HCT116 (cell line): ENCODE data around the gene PLAU. TPM values are rescaled to one million over a fixed set of nuclear protein-coding genes. Genes with fewer than 3 reads are reported as not detected.
A peak's percentile ranks its signal among the peaks of the same experiment; 100 is the strongest.

Source experiments
- ATAC-seq: fragments of 200-7000 bp; cut with Tn5 transposase; 2 replicates; pipeline ENCODE4 v1.9.1; 2020; ENCODE audit warnings: mild to moderate bottlenecking, moderate library complexity
- BruUV-seq: library from RNA; stranded (reverse); fragments of 400-500 nt; replicated peaks from 2 replicates; lab custom pipeline; 2021; lab: Mats Ljungman, UMichigan
- CTCF ChIA-PET: fragments of 300-600 bp; sonication (Branson Sonifier 250); formaldehyde crosslinking; loops from one replicate; lab custom pipeline; 2021; ENCODE audit warnings: antibody characterized with exemption; lab: Charles Lee
- POLR2A ChIA-PET: fragments of 300-600, 350-600 bp; sonication (Branson Sonifier 250); formaldehyde crosslinking; loops from one replicate; lab custom pipeline; 2021; ENCODE audit warnings: antibody characterized with exemption; lab: Charles Lee
- RAD21 ChIA-PET, 2 experiments: fragments of 300-600 bp; sonication (Branson Sonifier 250); formaldehyde crosslinking; loops; one replicate each; lab custom pipeline; 2023; ENCODE audit warnings: low total read pairs in 2 of 2; ENCODE audit not compliant: uncharacterized antibody in 2 of 2, unreplicated experiment in 2 of 2, low non-redundant PET in 1 of 2; lab: Charles Lee
- DNase-seq: peaks from one replicate; pipeline ENCODE4 v3.0.0-alpha.2; 2010; ENCODE audit warnings: low read depth, low spot score
- H2AFZ ChIP-seq: fragments of 200-600 bp; shearing (Covaris generic), sonication (generic); 2 replicates; pipeline ENCODE4 v1.6.1; 2017; ENCODE audit warnings: low read depth, mixed run types, mixed read lengths, antibody characterized with exemption, low read length; ENCODE audit not compliant: poor library complexity, severe bottlenecking
- H3K27ac ChIP-seq: 2 replicates; pipeline ENCODE4 v1.5.1; 2012; ENCODE audit warnings: low read depth, low read length
- H3K27me3 ChIP-seq: fragments of 200-600 bp; sonication (generic); 2 replicates; pipeline ENCODE4 v1.6.1; 2016; ENCODE audit warnings: mixed run types, low read length, mixed read lengths; ENCODE audit not compliant: insufficient read depth
- H3K36me3 ChIP-seq, 2 experiments: fragments of 200-500 bp in 1 of 2; fragments of 200-600 bp in 1 of 2; sonication (Bioruptor generic) in 1 of 2; sonication (generic) in 1 of 2; 2 replicates each; pipeline versions ENCODE4 v1.5.1 to v1.6.1; 2014 to 2016; ENCODE audit warnings: low read length in 2 of 2, inconsistent platforms in 1 of 2, mixed read lengths in 1 of 2, mixed run types in 1 of 2; ENCODE audit not compliant: insufficient read depth in 2 of 2, control insufficient read depth in 1 of 2
- H3K4me1 ChIP-seq, 2 experiments: fragments of 200-600 bp in 1 of 2; sonication (generic) in 1 of 2; 2 replicates each; pipeline versions ENCODE4 v1.5.1 to v1.6.1; 2012 to 2017; ENCODE audit warnings: low read length in 2 of 2, inconsistent platforms in 1 of 2, mild to moderate bottlenecking in 1 of 2, mixed read lengths in 1 of 2, mixed run types in 1 of 2, moderate library complexity in 1 of 2; ENCODE audit not compliant: insufficient read depth in 2 of 2, control insufficient read depth in 1 of 2
- H3K4me2 ChIP-seq: fragments of 200-600 bp; sonication (generic); 2 replicates; pipeline ENCODE4 v1.6.1; 2017; ENCODE audit warnings: mixed run types, low read length, mixed read lengths
- H3K4me3 ChIP-seq, 2 experiments: fragments of 200-600 bp in 1 of 2; sonication (generic) in 1 of 2; replicated peaks in 1 of 2; 2 replicates each; pipeline ENCODE4 v1.5.1; 2011 to 2016; ENCODE audit warnings: low read length in 2 of 2, control low read depth in 1 of 2, low read depth in 1 of 2, mild to moderate bottlenecking in 1 of 2, mixed read lengths in 1 of 2, mixed run types in 1 of 2
- H3K79me2 ChIP-seq: fragments of 200-600 bp; sonication (generic); 2 replicates; pipeline ENCODE4 v1.6.1; 2017; ENCODE audit warnings: mild to moderate bottlenecking, mixed run types, low read length, moderate library complexity, mixed read lengths; ENCODE audit not compliant: insufficient read depth
- H3K9ac ChIP-seq: fragments of 200-600 bp; sonication (generic); 2 replicates; pipeline ENCODE4 v1.6.1; 2016; ENCODE audit warnings: low read length, mixed read lengths
- H3K9me2 ChIP-seq: fragments of 200-600 bp; sonication (generic), shearing (Covaris generic); 2 replicates; pipeline ENCODE4 v1.6.1; 2017; ENCODE audit warnings: mixed run types, mild to moderate bottlenecking, moderate library complexity; ENCODE audit not compliant: insufficient read depth
- H3K9me3 ChIP-seq, 2 experiments: fragments of 200-500 bp in 1 of 2; fragments of 200-600 bp in 1 of 2; sonication (Bioruptor generic) in 1 of 2; sonication (generic) in 1 of 2; 2 replicates each; pipeline ENCODE4 v1.6.1; 2014 to 2017; ENCODE audit warnings: low read length in 2 of 2, mixed read lengths in 2 of 2, inconsistent platforms in 1 of 2, low read depth in 1 of 2, mild to moderate bottlenecking in 1 of 2, mixed run types in 1 of 2, moderate library complexity in 1 of 2; ENCODE audit not compliant: control insufficient read depth in 1 of 2, insufficient read depth in 1 of 2
- H4K20me1 ChIP-seq: fragments of 200-600 bp; sonication (generic), shearing (Covaris generic); 2 replicates; pipeline ENCODE4 v1.6.1; 2017; ENCODE audit warnings: mixed run types, mild to moderate bottlenecking, moderate library complexity; ENCODE audit not compliant: insufficient read depth
- CBX3 ChIP-seq: IDR thresholded peaks from 2 replicates; pipeline ENCODE4 v1.6.1; 2012; ENCODE audit warnings: low read depth
- CEBPB ChIP-seq: IDR thresholded peaks from 2 replicates; pipeline ENCODE4 v1.6.1; 2012; ENCODE audit warnings: low read depth
- EGR1 ChIP-seq: IDR thresholded peaks from 2 replicates; pipeline ENCODE4 v1.6.1; 2012; ENCODE audit warnings: low read depth
- ELF1 ChIP-seq: IDR thresholded peaks from 2 replicates; pipeline ENCODE4 v1.6.1; 2012; ENCODE audit warnings: low read depth, borderline replicate concordance
- EZH2 ChIP-seq: fragments of 200-600 bp; sonication (generic); IDR thresholded peaks from 2 replicates; pipeline ENCODE4 v1.6.1; 2017; ENCODE audit warnings: antibody characterized with exemption, mixed run types
- EZH2phosphoT487 ChIP-seq: fragments of 200-600 bp; IDR thresholded peaks from 2 replicates; pipeline ENCODE4 v1.6.1; 2018; ENCODE audit warnings: antibody characterized with exemption, borderline replicate concordance
- FOSL1 ChIP-seq: IDR thresholded peaks from 2 replicates; pipeline ENCODE4 v1.6.1; 2012; ENCODE audit warnings: low read depth
- JUND ChIP-seq: IDR thresholded peaks from 2 replicates; pipeline ENCODE4 v1.6.1; 2012
- POLR2A ChIP-seq: IDR thresholded peaks from 2 replicates; pipeline ENCODE4 v1.7.0; 2011; ENCODE audit warnings: borderline replicate concordance; ENCODE audit not compliant: insufficient read depth, insufficient read length; ENCODE audit errors: extremely low read depth
- POLR2AphosphoS5 ChIP-seq: IDR thresholded peaks from 2 replicates; pipeline ENCODE4 v1.6.1; 2011; ENCODE audit warnings: mild to moderate bottlenecking, low read depth, low read length, moderate library complexity
- RAD21 ChIP-seq: IDR thresholded peaks from 2 replicates; pipeline ENCODE4 v1.6.1; 2012; ENCODE audit warnings: low read depth, mild to moderate bottlenecking
- SIN3A ChIP-seq: IDR thresholded peaks from 2 replicates; pipeline ENCODE4 v1.6.1; 2012; ENCODE audit warnings: low read depth
- SP1 ChIP-seq: IDR thresholded peaks from 2 replicates; pipeline ENCODE4 v1.6.1; 2012; ENCODE audit warnings: low read depth
- SRF ChIP-seq: IDR thresholded peaks from 2 replicates; pipeline ENCODE4 v1.6.1; 2012; ENCODE audit warnings: low read depth
- TCF7L2 ChIP-seq: IDR thresholded peaks from 2 replicates; pipeline ENCODE4 v1.7.0; 2011; ENCODE audit warnings: borderline replicate concordance, inconsistent platforms; ENCODE audit not compliant: insufficient read depth, insufficient read length; ENCODE audit errors: extremely low read depth
- YY1 ChIP-seq: IDR thresholded peaks from 2 replicates; pipeline ENCODE4 v1.6.1; 2011; ENCODE audit warnings: low read length, low read depth, moderate library complexity, mild to moderate bottlenecking; ENCODE audit not compliant: insufficient replicate concordance; ENCODE audit errors: extremely low read depth
- ZFX ChIP-seq: fragments of 450-650 bp; IDR thresholded peaks from 2 replicates; pipeline ENCODE4 v1.6.1; 2017
- ZNF274 ChIP-seq: fragments of 200-500 bp; sonication (Bioruptor generic); IDR thresholded peaks from 2 replicates; pipeline ENCODE4 v1.6.1; 2014; ENCODE audit warnings: mild to moderate bottlenecking, low read depth, low read length, inconsistent platforms
- intact Hi-C: fragments of 100-400 bp; cut with micrococcal nuclease; formaldehyde crosslinking; loops from 2 replicates; pipeline ENCODE4 v1.10.0; 2022
- total RNA-seq: library from RNA; stranded (reverse); gene quantifications from one replicate; pipeline ENCODE4 v1.2.1, GENCODE V29; 2021; ENCODE audit not compliant: unreplicated experiment
- TF ChIP-seq, protein P1 (sequence below): IDR thresholded peaks from 2 replicates; pipeline ENCODE4 v1.6.1; 2012
- TF ChIP-seq, protein P2 (sequence below), 3 experiments: fragments of 200-600 bp in 1 of 3; sonication (generic) in 1 of 3; IDR thresholded peaks in 2 of 3; conservative IDR thresholded peaks in 1 of 3; 2 replicates each; pipeline ENCODE4 v1.5.1; 2012 to 2017; ENCODE audit warnings: low read depth in 2 of 3, low read length in 2 of 3, antibody characterized with exemption in 1 of 3, borderline replicate concordance in 1 of 3, control low read depth in 1 of 3, mild to moderate bottlenecking in 1 of 3, mixed read lengths in 1 of 3, mixed run types in 1 of 3, moderate library complexity in 1 of 3; ENCODE audit not compliant: insufficient read depth in 1 of 3
- TF ChIP-seq, protein P3 (sequence below): IDR thresholded peaks from 2 replicates; pipeline ENCODE4 v1.6.1; 2012
- TF ChIP-seq, protein P4 (sequence below): IDR thresholded peaks from 2 replicates; pipeline ENCODE4 v1.6.1; 2011; ENCODE audit warnings: mild to moderate bottlenecking, low read length, moderate library complexity; ENCODE audit not compliant: insufficient replicate concordance; ENCODE audit errors: extremely low read depth

The PLAU gene
- total RNA-seq, 1 experiment from 2014 or later, result 60.3 TPM

DNA sequence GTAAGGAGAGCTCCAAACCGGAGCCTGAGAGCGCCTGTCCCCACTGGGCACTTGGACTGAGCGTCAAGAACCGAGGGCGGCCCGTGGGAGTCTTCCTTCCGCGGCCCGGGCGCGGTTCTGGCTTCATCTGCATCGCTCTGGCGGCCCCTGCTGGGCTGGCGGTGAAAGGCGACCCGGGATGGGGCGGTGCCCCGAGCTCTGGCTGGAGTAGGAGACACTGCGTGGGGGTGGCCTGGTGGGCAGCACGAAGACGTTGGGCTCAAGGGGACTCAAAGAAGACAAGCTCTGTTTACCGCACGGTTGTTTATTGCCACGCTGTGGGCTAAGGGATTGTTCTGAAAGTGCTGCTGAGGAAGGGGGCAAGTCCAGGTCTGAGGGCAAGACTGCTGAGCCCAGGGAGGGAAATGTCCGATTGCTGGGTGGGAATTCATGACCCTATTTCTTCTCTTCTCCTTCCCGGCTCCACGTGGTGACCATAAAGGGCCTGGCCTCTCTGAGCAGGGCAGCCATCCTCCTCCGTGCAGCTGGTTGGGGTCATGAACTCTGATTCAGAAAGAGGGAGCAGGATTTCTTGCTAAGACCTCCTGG is 29.8 kb downstream of the PLAU start:
- RAD21 ChIA-PET, result interaction anchor here (0.8 to 3.6 kb wide), 6 partner anchors 49 to 61 kb away, joined by 3 to 47 read pairs (median 6); no protein-coding TSS in a partner anchor
- CTCF ChIA-PET, result interaction anchor here (1.0 to 9.3 kb wide), 14 partner anchors 9 to 141 kb away, joined by 3 to 142 read pairs (median 4); no protein-coding TSS in a partner anchor
- Histone ChIP-seq H3K36me3 (no peaks in the 10 kb centered on the region), H3K9me3 (no peaks in the 10 kb centered on the region), H3K4me3 (peak overlapping the region in 1 of 2 experiments; percentile 31; a peak in 2 of 4 replicates), H3K27ac (peak overlapping the region; percentile 7; the same call in 1 of the 2 replicates), H3K4me2 (peak overlapping the region; percentile 68), H4K20me1 (no peaks in the 10 kb centered on the region), H3K79me2 (no peaks in the 10 kb centered on the region), H2AFZ (peak overlapping the region; percentile 66), H3K9me2 (no peaks in the 10 kb centered on the region), H3K9ac (peak overlapping the region; percentile 50), H3K4me1 (peaks cover 11 to 43% of the 10 kb centered on the region in 2 experiments), H3K27me3 (no peaks in the 10 kb centered on the region)
- no TSS peak for BruUV-seq
- POLR2A ChIA-PET, result interaction anchor here (0.9 to 4.6 kb wide), 5 partner anchors 8 to 53 kb away, joined by 3 to 37 read pairs (median 3); no protein-coding TSS in a partner anchor
- DNase-seq (peak; percentile 37), ATAC-seq (peak; percentile 97)
- intact Hi-C loops, result loop anchor here (1.0 kb wide), 2 partner anchors 54 to 91 kb away; no protein-coding TSS in a partner anchor
- no peak for TF ChIP-seq EZH2
- TF ChIP-seq, protein P1, sequence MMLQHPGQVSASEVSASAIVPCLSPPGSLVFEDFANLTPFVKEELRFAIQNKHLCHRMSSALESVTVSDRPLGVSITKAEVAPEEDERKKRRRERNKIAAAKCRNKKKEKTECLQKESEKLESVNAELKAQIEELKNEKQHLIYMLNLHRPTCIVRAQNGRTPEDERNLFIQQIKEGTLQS, result no peak
- TF ChIP-seq, protein P2, sequence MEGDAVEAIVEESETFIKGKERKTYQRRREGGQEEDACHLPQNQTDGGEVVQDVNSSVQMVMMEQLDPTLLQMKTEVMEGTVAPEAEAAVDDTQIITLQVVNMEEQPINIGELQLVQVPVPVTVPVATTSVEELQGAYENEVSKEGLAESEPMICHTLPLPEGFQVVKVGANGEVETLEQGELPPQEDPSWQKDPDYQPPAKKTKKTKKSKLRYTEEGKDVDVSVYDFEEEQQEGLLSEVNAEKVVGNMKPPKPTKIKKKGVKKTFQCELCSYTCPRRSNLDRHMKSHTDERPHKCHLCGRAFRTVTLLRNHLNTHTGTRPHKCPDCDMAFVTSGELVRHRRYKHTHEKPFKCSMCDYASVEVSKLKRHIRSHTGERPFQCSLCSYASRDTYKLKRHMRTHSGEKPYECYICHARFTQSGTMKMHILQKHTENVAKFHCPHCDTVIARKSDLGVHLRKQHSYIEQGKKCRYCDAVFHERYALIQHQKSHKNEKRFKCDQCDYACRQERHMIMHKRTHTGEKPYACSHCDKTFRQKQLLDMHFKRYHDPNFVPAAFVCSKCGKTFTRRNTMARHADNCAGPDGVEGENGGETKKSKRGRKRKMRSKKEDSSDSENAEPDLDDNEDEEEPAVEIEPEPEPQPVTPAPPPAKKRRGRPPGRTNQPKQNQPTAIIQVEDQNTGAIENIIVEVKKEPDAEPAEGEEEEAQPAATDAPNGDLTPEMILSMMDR (IDR thresholded peaks at IDR 0.05 in 2 of 3, conservative IDR thresholded peaks at IDR 0.05 in 1 of 3; ENCODE audit: borderline replicate concordance in 1 of 3, insufficient read depth in 1 of 3, low read depth in 2 of 3, low read length in 2 of 3), result peak; percentile 90 to 95 (median 93); a peak in 5 of 6 replicates
- TF ChIP-seq JUND, result no peak
- peak; percentile 100 for TF ChIP-seq RAD21
- TF ChIP-seq, protein P3, sequence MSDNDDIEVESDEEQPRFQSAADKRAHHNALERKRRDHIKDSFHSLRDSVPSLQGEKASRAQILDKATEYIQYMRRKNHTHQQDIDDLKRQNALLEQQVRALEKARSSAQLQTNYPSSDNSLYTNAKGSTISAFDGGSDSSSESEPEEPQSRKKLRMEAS, result peak; percentile 11; the same call in 1 of the 2 replicates
- no peak for TF ChIP-seq TCF7L2
- no peak for TF ChIP-seq ZNF274
- TF ChIP-seq POLR2AphosphoS5, result peak; percentile 13; the same call in 1 of the 2 replicates
- TF ChIP-seq EGR1, result no peak
- no peak for TF ChIP-seq CBX3
- TF ChIP-seq, protein P4, sequence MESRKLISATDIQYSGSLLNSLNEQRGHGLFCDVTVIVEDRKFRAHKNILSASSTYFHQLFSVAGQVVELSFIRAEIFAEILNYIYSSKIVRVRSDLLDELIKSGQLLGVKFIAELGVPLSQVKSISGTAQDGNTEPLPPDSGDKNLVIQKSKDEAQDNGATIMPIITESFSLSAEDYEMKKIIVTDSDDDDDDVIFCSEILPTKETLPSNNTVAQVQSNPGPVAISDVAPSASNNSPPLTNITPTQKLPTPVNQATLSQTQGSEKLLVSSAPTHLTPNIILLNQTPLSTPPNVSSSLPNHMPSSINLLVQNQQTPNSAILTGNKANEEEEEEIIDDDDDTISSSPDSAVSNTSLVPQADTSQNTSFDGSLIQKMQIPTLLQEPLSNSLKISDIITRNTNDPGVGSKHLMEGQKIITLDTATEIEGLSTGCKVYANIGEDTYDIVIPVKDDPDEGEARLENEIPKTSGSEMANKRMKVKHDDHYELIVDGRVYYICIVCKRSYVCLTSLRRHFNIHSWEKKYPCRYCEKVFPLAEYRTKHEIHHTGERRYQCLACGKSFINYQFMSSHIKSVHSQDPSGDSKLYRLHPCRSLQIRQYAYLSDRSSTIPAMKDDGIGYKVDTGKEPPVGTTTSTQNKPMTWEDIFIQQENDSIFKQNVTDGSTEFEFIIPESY, result no peak
- no peak for TF ChIP-seq ELF1
- no peak for TF ChIP-seq ZFX
- no peak for TF ChIP-seq SRF
- TF ChIP-seq CEBPB, result no peak
- no peak for TF ChIP-seq EZH2phosphoT487
- TF ChIP-seq YY1, result peak; percentile 53
- TF ChIP-seq SP1, result no peak
- TF ChIP-seq FOSL1, result no peak
- TF ChIP-seq SIN3A, result no peak
- TF ChIP-seq POLR2A, result no peak
